Transverse colon (tissue), 4 donors: ENCODE results near the gene NUSAP1.

Source experiments
- EP300 ChIP-seq: sonication (generic); formaldehyde crosslinking; IDR thresholded peaks from one replicate; pipeline ENCODE4 v1.6.1; 2017; ENCODE audit warnings: antibody characterized with exemption, low read depth
- POLR2A ChIP-seq: fragments of 450-650 bp; IDR thresholded peaks from one replicate; pipeline ENCODE4 v1.6.1; 2016; ENCODE audit warnings: antibody characterized with exemption, mild to moderate bottlenecking, moderate library complexity
- POLR2AphosphoS5 ChIP-seq, 3 donors: sonication (generic); formaldehyde crosslinking; IDR thresholded peaks; one replicate each; pipeline ENCODE4 v1.6.1; 2016; ENCODE audit warnings: antibody characterized with exemption in 3 of 3
- TF ChIP-seq, protein P1 (sequence below), 5 experiments: fragments of 200-600 bp in 3 of 5; fragments of 450-650 bp in 2 of 5; sonication (generic) in 3 of 5; IDR thresholded peaks; 1 replicate in 2 of 5; 2 replicates in 3 of 5; pipeline ENCODE4 v1.5.1; 2016 to 2017; ENCODE audit warnings: antibody characterized with exemption in 5 of 5, inconsistent platforms in 3 of 5, mild to moderate bottlenecking in 2 of 5, moderate library complexity in 1 of 5

DNA sequence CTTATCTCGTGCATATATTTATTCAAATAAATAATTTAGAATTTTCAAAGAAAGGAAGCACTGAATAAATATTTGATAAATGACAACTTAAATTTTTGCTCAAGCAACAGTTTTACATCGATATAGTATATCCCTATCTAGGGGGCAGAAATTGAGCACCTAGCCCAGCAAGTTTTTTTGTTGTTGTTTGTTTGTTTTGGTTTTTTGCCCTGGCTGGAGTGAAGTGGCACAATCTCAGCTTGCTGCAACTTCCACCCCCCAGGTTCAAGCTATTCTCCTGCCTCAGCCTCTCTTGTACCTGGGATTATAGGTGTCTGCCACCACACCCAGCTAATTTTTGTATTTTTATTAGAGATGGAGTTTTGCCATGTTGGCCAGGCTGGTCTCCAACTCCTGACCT is 42.7 kb upstream of the NUSAP1 start:
- TF ChIP-seq, protein P1, sequence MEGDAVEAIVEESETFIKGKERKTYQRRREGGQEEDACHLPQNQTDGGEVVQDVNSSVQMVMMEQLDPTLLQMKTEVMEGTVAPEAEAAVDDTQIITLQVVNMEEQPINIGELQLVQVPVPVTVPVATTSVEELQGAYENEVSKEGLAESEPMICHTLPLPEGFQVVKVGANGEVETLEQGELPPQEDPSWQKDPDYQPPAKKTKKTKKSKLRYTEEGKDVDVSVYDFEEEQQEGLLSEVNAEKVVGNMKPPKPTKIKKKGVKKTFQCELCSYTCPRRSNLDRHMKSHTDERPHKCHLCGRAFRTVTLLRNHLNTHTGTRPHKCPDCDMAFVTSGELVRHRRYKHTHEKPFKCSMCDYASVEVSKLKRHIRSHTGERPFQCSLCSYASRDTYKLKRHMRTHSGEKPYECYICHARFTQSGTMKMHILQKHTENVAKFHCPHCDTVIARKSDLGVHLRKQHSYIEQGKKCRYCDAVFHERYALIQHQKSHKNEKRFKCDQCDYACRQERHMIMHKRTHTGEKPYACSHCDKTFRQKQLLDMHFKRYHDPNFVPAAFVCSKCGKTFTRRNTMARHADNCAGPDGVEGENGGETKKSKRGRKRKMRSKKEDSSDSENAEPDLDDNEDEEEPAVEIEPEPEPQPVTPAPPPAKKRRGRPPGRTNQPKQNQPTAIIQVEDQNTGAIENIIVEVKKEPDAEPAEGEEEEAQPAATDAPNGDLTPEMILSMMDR (IDR thresholded peaks at IDR 0.05) = no peak
- TF ChIP-seq POLR2A (no peak), POLR2AphosphoS5 (IDR thresholded peaks at IDR 0.05) (no peak), EP300 (no peak)
